ENCODE measurements around the gene C1QTNF1. TPM values are rescaled to one million over a fixed set of nuclear protein-coding genes. Genes with fewer than 3 reads are reported as not detected.

C1QTNF1 gene
- total and polyA plus RNA-seq, 9 of the 15 experiments (the other 6 are each of a cell fraction or from before 2014, with no cell fraction given) = 0.09 TPM; not detected in 8

GRCh38 chr17:79064026-79064425, 40.1 kb downstream of the C1QTNF1 start (continued):
- TF ChIP-seq CBFB (CRISPR knock-in tag; IDR thresholded peaks at IDR 0.05) (no peak), RBM34 (IDR thresholded peaks at IDR 0.05; ENCODE audit: borderline replicate concordance, insufficient read depth, low read length) (no peak), NR4A1 (CRISPR knock-in tag; IDR thresholded peaks at IDR 0.05) (no peak), NR4A1 (tag; IDR thresholded peaks at IDR 0.05) (no peak), EP400 (IDR thresholded peaks at IDR 0.05) (no peak), ILK (tag; IDR thresholded peaks at IDR 0.05; ENCODE audit: borderline replicate concordance, low read depth) (no peak)

- no peaks in the 10 kb centered on the region for H3K36me3 ChIP-seq (ENCODE audit: control insufficient read depth, insufficient read depth, low read length)
- intact Hi-C loops (cut with micrococcal nuclease) = loop anchor here (2.0 kb wide), 1 partner anchor 18 kb away; no protein-coding TSS in a partner anchor
- ATAC-seq (peak; percentile 86), FAIRE-seq (peak; percentile 83), DNase-seq (ENCODE audit: extremely low read depth in 1 of 4, low spot score in 3 of 4) (peak; percentile 62 to 77 (median 64))
- WGBS (ENCODE audit: insufficient coverage, low coverage, missing lambda C conversion rate) = 3% methylated on average over 10 of the region's 10 CpGs
- H3K4me1 ChIP-seq (replicated peaks in 1 of 2; ENCODE audit: control insufficient read depth in 2 of 2, insufficient read depth in 2 of 2, low read length in 2 of 2) = no peaks in the 10 kb centered on the region
- ChIA-PET CTCF (ENCODE audit: low intra/inter-chr PET ratio) (interaction anchor here (1.0 to 2.2 kb wide), 5 partner anchors 17 to 336 kb away, joined by 3 to 15 read pairs (median 5); no protein-coding TSS in a partner anchor), POLR2A (no interaction called here)
- no peak overlapping the region; the same call in 1 of the 2 replicates for H3K4me2 ChIP-seq (ENCODE audit: insufficient read depth, low read length)
- no peaks in the 10 kb centered on the region; the same call in 1 of the 2 replicates for H3K9me3 ChIP-seq (replicated peaks; ENCODE audit: control insufficient read depth, insufficient read depth, low read depth, low read length)
- no TSS peak for BruUV-seq (replicated peaks)
- no peak overlapping the region for H3K9ac ChIP-seq (ENCODE audit: insufficient read depth in 1 of 2, low read depth in 2 of 2, low read length in 2 of 2)
- H2AFZ ChIP-seq (ENCODE audit: low read depth, low read length) = no peak overlapping the region
- no peak overlapping the region for H3K4me3 ChIP-seq
- H3K79me2 ChIP-seq (ENCODE audit: control insufficient read depth, insufficient read depth, low read length) = no peaks in the 10 kb centered on the region
- peaks cover 8 to 15% of the 10 kb centered on the region in 2 experiments; a peak in 4 of 5 replicates for H3K27me3 ChIP-seq (ENCODE audit: control insufficient read depth in 2 of 2, insufficient read depth in 2 of 2, low read length in 2 of 2)
- in situ Hi-C loops (cut with MboI) = loop anchor here (25.0 kb wide), 1 partner anchor 322 kb away; no protein-coding TSS in a partner anchor
- H3K9me1 ChIP-seq (ENCODE audit: control insufficient read depth, insufficient read depth, low read length) = no peaks in the 10 kb centered on the region
- H3K27ac ChIP-seq (ENCODE audit: extremely low read depth, low read depth, low read length) = no peak overlapping the region
- H4K20me1 ChIP-seq (replicated peaks; ENCODE audit: control insufficient read depth, insufficient read depth, low read length) = no peaks in the 10 kb centered on the region
- TF ChIP-seq REST (IDR thresholded peaks at IDR 0.05; ENCODE audit: borderline replicate concordance) = peak; percentile 66; the same call in 1 of the 2 replicates
- no peak for TF ChIP-seq REST (CRISPR knock-in tag; IDR thresholded peaks at IDR 0.05; ENCODE audit: low read depth)
- TF ChIP-seq TEAD4 (IDR thresholded peaks at IDR 0.05; ENCODE audit: low read length) = no peak
- no peak for TF ChIP-seq TEAD4 (CRISPR knock-in tag; IDR thresholded peaks at IDR 0.05; ENCODE audit: borderline replicate concordance)
- peak; percentile 83 for TF ChIP-seq MITF (IDR thresholded peaks at IDR 0.05)
- TF ChIP-seq SMAD3 (CRISPR knock-in tag; conservative IDR thresholded peaks at IDR 0.05) = no peak
These were observed 41.2 kb downstream of the C1QTNF1 start for GRCh38 chr17:79065105-79065670.

Measured in K562 (cell line).